Skeletal muscle cell (primary cell): ENCODE measurements around the gene ZEB2.

Experiments
- DNase-seq: peaks from one replicate; pipeline ENCODE4 v3.0.0-alpha.2; 2010; ENCODE audit warnings: low read depth
- H3K4me3 ChIP-seq: 2 replicates; pipeline ENCODE4 v1.5.1; 2011; ENCODE audit warnings: low read depth, mild to moderate bottlenecking, control low read depth, low read length, moderate library complexity

Gene ZEB2

GRCh38 chr2:144477281-144477956, 42.5 kb downstream of the ZEB2 start:
- H3K4me3 ChIP-seq = no peak overlapping the region
- no peak for DNase-seq

GRCh38 chr2:144476682-144477081, 43.2 kb downstream of the ZEB2 start:
- no peak for DNase-seq
- no peak overlapping the region for H3K4me3 ChIP-seq

GRCh38 chr2:144475569-144476275, 44.2 kb downstream of the ZEB2 start:
- H3K4me3 ChIP-seq = no peak overlapping the region
- DNase-seq = no peak

GRCh38 chr2:144475044-144475443, 44.9 kb downstream of the ZEB2 start:
- DNase-seq = no peak
- H3K4me3 ChIP-seq = no peak overlapping the region

GRCh38 chr2:144474017-144474416, 45.9 kb downstream of the ZEB2 start:
- H3K4me3 ChIP-seq = no peak overlapping the region

GRCh38 chr2:144472911-144473310, 47.0 kb downstream of the ZEB2 start:
- no peak overlapping the region for H3K4me3 ChIP-seq
- no peak for DNase-seq

More at GRCh38 chr2:144474017-144474416, 45.9 kb downstream of the ZEB2 start:
- no peak for DNase-seq

- H3K4me3 ChIP-seq = no peak overlapping the region
- DNase-seq = no peak
Measured at GRCh38 chr2:144472046-144472412, 47.9 kb downstream of the ZEB2 start.

GRCh38 chr2:144471305-144472045, 48.4 kb downstream of the ZEB2 start:
- no peak for DNase-seq
- H3K4me3 ChIP-seq = no peak overlapping the region

GRCh38 chr2:144470816-144471215, 49.1 kb downstream of the ZEB2 start:
- DNase-seq = no peak

GRCh38 chr2:144470334-144470733, 49.6 kb downstream of the ZEB2 start:
- DNase-seq = no peak
- H3K4me3 ChIP-seq = no peak overlapping the region

More at GRCh38 chr2:144470816-144471215, 49.1 kb downstream of the ZEB2 start:
- no peak overlapping the region for H3K4me3 ChIP-seq

- no peak for DNase-seq
Measured at GRCh38 chr2:144469798-144470197, 50.1 kb downstream of the ZEB2 start.

GRCh38 chr2:144468823-144469595, 50.9 kb downstream of the ZEB2 start:
- no peak overlapping the region for H3K4me3 ChIP-seq
- DNase-seq = no peak

More at GRCh38 chr2:144469798-144470197, 50.1 kb downstream of the ZEB2 start:
- H3K4me3 ChIP-seq = no peak overlapping the region

GRCh38 chr2:144467502-144468137, 52.3 kb downstream of the ZEB2 start:
- H3K4me3 ChIP-seq = no peak overlapping the region
- DNase-seq = no peak

GRCh38 chr2:144466637-144467036, 53.3 kb downstream of the ZEB2 start:
- no peak for DNase-seq
- no peak overlapping the region for H3K4me3 ChIP-seq

- no peak overlapping the region for H3K4me3 ChIP-seq
- no peak for DNase-seq
Measured at GRCh38 chr2:144465749-144466148, 54.2 kb downstream of the ZEB2 start.

- DNase-seq = no peak
- H3K4me3 ChIP-seq = no peak overlapping the region
Measured at GRCh38 chr2:144464730-144465129, 55.2 kb downstream of the ZEB2 start.

GRCh38 chr2:144463266-144463665, 56.7 kb downstream of the ZEB2 start:
- DNase-seq = no peak
- no peak overlapping the region for H3K4me3 ChIP-seq

- DNase-seq = no peak
- no peak overlapping the region for H3K4me3 ChIP-seq
Measured at GRCh38 chr2:144462266-144462665, 57.7 kb downstream of the ZEB2 start.

GRCh38 chr2:144461308-144461766, 58.6 kb downstream of the ZEB2 start:
- H3K4me3 ChIP-seq = no peak overlapping the region
- peak; percentile 48 for DNase-seq
